Large intestine (tissue), 3 donors: ENCODE results near the gene OSR1. TPM values are rescaled to one million over a fixed set of nuclear protein-coding genes. Genes with fewer than 3 reads are reported as not detected.

Source experiments
- DNase-seq, 2 donors: peaks; one replicate each; pipeline versions ENCODE4 v3.0.0 to v3.0.0-alpha.2; 2013
- H3K27ac ChIP-seq: one replicate; pipeline ENCODE4 v1.5.1; 2013; ENCODE audit warnings: low read length
- H3K27me3 ChIP-seq: 2 replicates; pipeline ENCODE4 v1.6.1; 2013; ENCODE audit warnings: low read length; ENCODE audit not compliant: control insufficient read depth, insufficient read depth
- H3K36me3 ChIP-seq: 2 replicates; pipeline ENCODE4 v1.6.1; 2013; ENCODE audit warnings: low read length; ENCODE audit not compliant: control insufficient read depth, insufficient read depth
- H3K4me1 ChIP-seq: one replicate; pipeline ENCODE4 v1.6.1; 2013; ENCODE audit warnings: low read length; ENCODE audit not compliant: control insufficient read depth, insufficient read depth
- H3K4me3 ChIP-seq: one replicate; pipeline ENCODE4 v1.5.1; 2013; ENCODE audit warnings: low read length
- H3K9me3 ChIP-seq: one replicate; pipeline ENCODE4 v1.6.1; 2013; ENCODE audit warnings: mild to moderate bottlenecking, low read depth, low read length, moderate library complexity; ENCODE audit not compliant: control insufficient read depth
- WGBS: methylation state at CpG from one replicate; pipeline ENCODE4 v1.1.5; 2013; ENCODE audit warnings: low lambda C conversion rate; ENCODE audit not compliant: insufficient coverage; 5-methylcytosine and 5-hydroxymethylcytosine counted together
- polyA plus RNA-seq: library from polyadenylated mRNA; unstranded; fragments of 120-200 nt; gene quantifications from one replicate; pipeline ENCODE4 v1.2.1, GENCODE V29; 2013

The OSR1 gene
- polyA plus RNA-seq, 1 donor, result 17.7 TPM

DNA sequence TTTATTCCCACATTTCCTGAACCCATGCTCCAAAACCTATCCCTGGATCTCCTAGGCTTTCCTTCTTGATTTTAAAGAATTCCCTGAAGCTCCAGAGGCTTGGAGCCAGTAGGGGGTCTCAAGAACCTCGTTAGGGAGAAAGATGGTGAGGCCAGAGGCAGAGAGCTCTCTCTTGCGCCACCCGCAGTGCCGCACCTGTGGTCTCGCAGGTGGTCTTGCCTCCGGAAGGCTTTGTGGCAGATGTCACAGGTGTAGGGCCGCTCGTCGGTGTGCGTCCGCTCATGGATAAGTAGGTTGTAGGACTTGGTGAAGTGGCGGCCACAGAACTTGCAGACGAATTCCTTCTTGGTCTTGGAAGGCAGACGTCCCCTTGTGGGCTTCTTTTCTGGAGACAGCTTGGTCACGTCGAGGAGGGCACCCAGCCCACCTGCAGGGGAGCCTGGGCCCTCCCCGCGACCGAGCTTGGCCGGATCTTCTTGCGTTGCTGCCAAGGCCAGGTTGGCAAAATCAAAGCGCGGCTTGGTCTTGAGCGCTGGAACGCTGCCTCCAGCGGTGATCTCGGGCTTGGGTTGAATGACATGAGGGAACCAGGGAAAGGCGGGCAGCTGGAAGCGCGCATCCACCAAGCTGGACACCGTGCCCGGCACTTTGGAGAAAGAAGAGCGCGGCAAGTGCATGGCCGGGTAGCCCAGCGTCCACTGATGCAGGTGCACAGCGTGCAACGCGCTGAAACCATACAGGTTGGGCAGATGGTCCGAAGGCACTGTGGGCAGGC is 5.3 kb downstream of the OSR1 start:
- Histone ChIP-seq H3K4me1 (peaks cover 24% of the 10 kb centered on the region), H3K4me3 (no peak overlapping the region), H3K27ac (no peak overlapping the region), H3K36me3 (no peaks in the 10 kb centered on the region), H3K27me3 (peaks cover 93% of the 10 kb centered on the region), H3K9me3 (peaks cover 23% of the 10 kb centered on the region)
- WGBS, result no CpG with 5 or more reads among the region's 40 CpGs
- DNase-seq, result no peak

DNA sequence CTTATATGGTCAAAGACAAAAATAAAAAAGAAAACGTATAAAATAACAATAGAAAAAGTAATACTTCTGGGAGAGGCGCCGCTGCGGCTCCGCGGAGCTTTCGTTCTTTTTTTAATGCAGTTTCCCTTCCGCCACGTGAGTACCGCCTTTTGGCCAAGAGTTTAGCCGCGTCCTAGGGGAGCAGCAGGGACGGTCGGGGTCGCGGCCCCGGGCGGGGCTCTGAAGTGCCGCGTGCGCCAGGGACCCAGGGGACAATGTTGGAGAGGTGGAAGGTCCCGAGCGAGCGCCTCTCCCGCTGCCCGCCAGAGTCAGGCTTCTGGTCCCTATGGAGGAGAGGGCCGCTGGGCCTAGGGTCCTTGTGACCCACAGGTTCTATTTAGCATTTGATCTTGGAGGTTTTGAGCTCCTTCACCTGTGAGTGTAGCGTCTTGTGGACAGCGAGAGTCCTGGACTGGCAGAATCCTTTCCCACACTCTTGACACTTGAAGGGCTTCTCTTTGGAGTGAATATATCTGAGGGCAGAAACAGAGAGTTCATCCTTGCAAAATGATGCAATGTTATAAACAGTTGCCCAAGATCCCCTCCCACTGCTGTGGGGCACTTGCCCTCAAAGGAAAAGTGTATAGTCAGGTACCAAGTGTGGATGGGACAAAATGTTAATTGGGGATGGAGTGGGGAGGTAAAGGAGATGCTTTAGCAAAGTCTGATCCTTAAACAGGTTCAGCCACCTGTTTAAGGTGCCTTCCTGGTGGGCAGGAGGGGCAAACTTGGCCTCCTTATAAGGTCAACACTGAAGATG is 6.3 kb downstream of the OSR1 start:
- Histone ChIP-seq H3K27ac (no peak overlapping the region), H3K9me3 (peaks cover 18% of the 10 kb centered on the region), H3K27me3 (peaks cover 82% of the 10 kb centered on the region), H3K4me1 (peaks cover 18% of the 10 kb centered on the region), H3K4me3 (no peak overlapping the region), H3K36me3 (no peaks in the 10 kb centered on the region)
- WGBS, result 40% methylated on average over 1 of the region's 29 CpGs
- DNase-seq, result peak in 1 of 2 donors; percentile 10

DNA sequence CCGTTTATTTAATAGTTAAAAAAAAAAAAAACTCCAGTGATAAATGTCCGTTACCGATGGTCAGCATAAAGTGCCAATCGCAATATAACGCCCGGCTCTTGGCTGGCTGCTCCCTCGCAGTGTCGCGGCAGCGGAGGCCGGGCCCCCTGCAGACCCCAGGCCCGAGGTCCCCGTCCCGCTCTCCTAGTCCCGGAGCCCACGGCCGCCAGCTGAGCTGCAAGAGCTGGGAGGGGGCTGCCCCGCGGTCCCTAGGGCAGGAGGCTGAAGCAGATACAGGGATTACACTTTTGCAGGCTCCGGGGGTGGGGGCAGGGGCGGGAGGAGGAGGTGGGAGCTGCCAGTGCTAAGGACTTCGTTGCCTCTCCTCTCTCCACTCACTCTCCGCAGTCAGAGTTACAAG is 6.9 kb downstream of the OSR1 start:
- H3K4me1 ChIP-seq, result peaks cover 15% of the 10 kb centered on the region
- no CpG with 5 or more reads among the region's 23 CpGs for WGBS
- H3K4me3 ChIP-seq, result no peak overlapping the region
- no peaks in the 10 kb centered on the region for H3K36me3 ChIP-seq
- peaks cover 76% of the 10 kb centered on the region for H3K27me3 ChIP-seq
- peaks cover 15% of the 10 kb centered on the region for H3K9me3 ChIP-seq
- DNase-seq, result no peak
- H3K27ac ChIP-seq, result no peak overlapping the region

DNA sequence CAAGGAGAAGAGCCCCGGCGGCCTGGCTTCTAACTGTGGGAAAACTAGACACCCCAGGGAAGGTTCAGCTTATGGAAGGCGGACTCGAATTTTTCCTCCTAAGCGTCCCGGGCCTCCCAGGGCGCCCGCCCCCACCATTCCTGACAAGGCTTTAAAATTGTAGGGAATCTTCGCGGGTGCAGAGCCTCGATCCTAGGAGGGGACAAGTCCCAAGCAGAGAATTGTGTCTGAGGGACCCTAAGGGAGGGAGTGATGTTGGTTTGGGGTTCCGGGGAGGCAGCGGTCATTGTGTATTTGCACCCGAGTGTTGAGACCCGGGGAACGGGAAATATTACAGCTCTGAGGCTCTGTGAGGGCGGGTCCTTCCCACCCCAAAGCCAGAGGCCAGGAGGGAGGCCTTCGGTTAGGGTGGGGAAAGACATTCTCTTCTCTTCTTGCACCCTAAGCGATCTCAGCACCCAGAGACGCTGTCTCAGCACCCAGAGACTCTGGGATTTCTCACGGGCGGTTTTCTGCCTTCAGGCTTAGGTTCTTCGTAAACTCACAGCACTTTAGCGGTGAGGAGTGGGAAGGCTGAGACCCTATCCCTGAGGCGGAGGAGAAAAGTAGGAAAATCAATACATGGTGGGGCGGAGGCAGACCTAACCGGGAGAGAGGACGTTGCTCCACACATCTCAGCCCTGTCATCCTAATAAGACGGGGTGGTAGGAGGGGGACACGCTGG is 7.6 kb downstream of the OSR1 start:
- peaks cover 70% of the 10 kb centered on the region for H3K27me3 ChIP-seq
- peak overlapping the region; percentile 22 for H3K4me3 ChIP-seq
- no peak overlapping the region for H3K27ac ChIP-seq
- H3K9me3 ChIP-seq, result peaks cover 10% of the 10 kb centered on the region
- H3K4me1 ChIP-seq, result peaks cover 12% of the 10 kb centered on the region
- no CpG with 5 or more reads among the region's 30 CpGs for WGBS
- H3K36me3 ChIP-seq, result peaks cover 3% of the 10 kb centered on the region
- no peak for DNase-seq

DNA sequence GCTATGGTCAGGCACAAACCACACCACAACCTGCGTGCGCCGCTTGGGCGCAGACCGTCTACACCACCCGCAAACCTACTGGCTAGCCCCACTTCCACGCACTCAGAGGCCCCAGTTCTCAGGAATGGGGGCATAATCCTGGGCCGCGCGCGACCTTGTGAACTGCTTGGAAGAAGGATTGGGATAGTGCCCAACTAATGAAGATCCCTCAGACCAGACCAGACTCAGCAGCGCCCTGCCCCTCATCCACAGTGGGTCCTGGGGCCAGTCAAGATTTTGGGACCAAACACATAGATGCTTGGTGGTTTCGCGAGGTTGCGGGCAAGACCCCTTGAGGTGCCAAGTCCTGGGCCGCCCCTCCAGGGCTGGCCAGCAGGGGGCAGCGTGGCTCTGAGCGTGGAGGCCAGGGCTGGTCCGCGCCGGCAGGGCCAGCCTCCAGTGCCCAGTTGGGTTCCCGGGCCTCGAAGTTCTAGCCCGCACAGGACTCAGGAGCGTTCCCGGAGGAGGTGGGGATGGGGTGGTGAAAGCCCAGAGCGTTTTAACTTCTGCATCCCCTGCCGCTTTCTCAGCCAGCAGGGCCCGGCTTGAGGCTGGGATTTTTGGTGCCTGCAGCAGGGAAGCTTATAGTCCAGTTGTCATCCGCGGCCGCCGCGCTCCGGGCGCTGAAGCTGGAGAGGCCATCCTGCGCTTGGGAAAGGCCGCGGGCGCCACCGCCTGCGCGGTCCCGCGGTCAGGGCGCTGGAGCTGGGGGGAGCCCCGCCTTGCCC is 8.3 kb downstream of the OSR1 start:
- H3K4me1 ChIP-seq, result peaks cover 12% of the 10 kb centered on the region
- peaks cover 7% of the 10 kb centered on the region for H3K36me3 ChIP-seq
- H3K4me3 ChIP-seq, result peak overlapping the region; percentile 22
- peak; percentile 23 to 47 for DNase-seq
- H3K27ac ChIP-seq, result no peak overlapping the region
- peaks cover 62% of the 10 kb centered on the region for H3K27me3 ChIP-seq
- no CpG with 5 or more reads among the region's 47 CpGs for WGBS
- H3K9me3 ChIP-seq, result peaks cover 9% of the 10 kb centered on the region

DNA sequence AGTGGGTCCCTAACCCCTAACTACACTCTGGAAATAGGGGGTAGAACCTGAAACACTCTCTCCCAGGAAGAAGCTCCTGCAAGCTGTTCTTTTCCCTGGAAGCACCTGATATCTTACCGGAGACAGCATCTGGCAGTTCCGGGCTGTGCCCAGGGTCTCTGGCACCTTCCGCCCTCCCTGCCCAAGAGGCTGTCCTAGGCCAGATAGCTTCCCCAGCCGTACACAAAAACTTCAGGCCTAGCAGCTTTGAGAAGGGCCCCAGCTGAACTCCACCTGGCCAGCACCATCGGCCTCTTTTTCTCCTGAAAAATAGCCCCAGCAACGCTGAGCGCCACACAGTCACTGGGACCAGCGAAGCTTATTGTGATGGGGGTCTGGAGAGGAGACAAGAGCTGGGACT is 9.7 kb downstream of the OSR1 start:
- peaks cover 9% of the 10 kb centered on the region for H3K9me3 ChIP-seq
- H3K36me3 ChIP-seq, result peaks cover 7% of the 10 kb centered on the region
- no CpG with 5 or more reads among the region's 8 CpGs for WGBS
- H3K4me3 ChIP-seq, result no peak overlapping the region
- no peak for DNase-seq
- peak overlapping the region; percentile 85 for H3K27ac ChIP-seq
- peaks cover 48% of the 10 kb centered on the region for H3K27me3 ChIP-seq
- peaks cover 12% of the 10 kb centered on the region for H3K4me1 ChIP-seq

DNA sequence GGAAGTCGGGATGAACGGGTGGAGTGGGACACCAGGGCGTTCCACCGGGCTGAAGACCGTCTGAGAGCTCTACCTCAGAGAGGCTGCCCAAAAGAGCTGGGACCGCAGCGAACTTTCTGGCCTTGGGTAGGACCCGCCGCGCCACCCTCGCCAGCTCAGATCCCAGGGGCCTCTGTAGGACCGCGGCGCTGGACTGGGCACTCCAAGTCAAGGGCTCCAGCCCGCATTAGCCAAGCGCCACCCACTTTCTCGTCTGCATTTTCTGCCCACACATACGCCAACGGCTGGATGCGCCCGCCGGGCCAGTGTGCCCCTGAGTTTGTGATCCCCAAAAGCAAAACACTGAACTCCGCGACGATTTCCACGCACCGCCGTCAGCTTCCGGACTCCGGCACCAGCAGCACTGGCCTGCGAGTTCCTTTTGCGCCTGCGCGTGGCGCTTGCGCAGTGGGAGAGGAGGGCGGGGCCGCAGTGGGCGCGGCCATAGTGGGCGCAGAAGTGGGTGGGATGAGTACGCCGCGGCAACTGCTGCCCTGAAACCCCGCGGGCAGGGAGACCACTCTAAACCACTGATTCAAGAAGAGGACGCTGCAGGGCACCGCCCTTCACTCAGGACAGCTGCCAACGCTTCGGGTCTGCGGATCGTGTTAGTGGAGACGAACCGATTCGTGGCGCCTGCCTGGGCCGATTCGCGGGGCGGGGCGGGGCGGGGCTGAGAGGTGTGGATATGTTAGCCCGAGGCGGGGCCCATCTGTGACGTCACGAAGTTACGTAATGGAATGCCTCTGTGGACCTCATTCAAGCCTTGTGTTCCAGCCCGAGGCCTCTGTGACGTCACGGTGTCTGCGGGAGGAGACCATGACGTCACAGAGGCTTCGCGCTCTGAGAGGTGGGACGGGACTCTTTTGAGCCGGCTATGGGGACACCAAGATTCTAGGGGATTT is 10.5 kb downstream of the OSR1 start:
- H3K27ac ChIP-seq, result peak overlapping the region; percentile 85
- H3K27me3 ChIP-seq, result peaks cover 40% of the 10 kb centered on the region
- H3K4me3 ChIP-seq, result peak overlapping the region; percentile 93
- no CpG with 5 or more reads among the region's 76 CpGs for WGBS
- H3K36me3 ChIP-seq, result peaks cover 7% of the 10 kb centered on the region
- DNase-seq, result peak; percentile 97
- peaks cover 4% of the 10 kb centered on the region for H3K9me3 ChIP-seq
- H3K4me1 ChIP-seq, result peaks cover 12% of the 10 kb centered on the region

DNA sequence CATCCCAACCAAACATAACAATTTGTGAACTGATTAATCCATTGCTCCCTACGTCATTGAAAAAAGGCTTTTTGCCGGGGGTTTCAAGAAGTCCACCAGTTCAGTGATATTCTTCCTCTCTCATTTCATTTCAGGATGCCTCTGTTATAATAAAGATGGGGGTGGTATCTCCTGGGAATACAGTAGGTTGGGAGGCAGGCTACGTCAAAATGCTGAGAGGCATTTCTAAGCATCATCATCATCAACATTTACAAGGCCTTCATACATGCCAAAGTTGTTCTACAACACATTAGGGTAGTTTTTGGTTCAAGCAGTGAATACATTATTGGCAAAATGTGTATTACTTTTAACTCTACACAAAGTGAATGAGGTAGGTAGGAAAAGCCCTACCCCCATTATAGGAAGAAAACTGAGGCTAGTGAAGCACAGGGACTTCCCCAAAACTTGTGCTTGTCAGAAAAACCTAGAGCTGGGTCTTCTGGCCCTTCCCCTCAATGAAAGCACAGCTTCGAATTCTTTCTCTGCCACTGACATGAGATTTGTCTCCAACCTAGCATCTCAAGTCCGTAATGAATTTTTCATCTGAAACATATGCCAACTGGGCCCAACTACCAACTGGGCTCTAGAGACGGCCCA is 11.3 kb downstream of the OSR1 start:
- peaks cover 3% of the 10 kb centered on the region for H3K9me3 ChIP-seq
- H3K36me3 ChIP-seq, result peaks cover 7% of the 10 kb centered on the region
- H3K27me3 ChIP-seq, result peaks cover 32% of the 10 kb centered on the region
- peak overlapping the region; percentile 85 for H3K27ac ChIP-seq
- 86% methylated on average over 2 of the region's 6 CpGs for WGBS
- H3K4me1 ChIP-seq, result peaks cover 12% of the 10 kb centered on the region
- no peak for DNase-seq
- peak overlapping the region; percentile 93 for H3K4me3 ChIP-seq

DNA sequence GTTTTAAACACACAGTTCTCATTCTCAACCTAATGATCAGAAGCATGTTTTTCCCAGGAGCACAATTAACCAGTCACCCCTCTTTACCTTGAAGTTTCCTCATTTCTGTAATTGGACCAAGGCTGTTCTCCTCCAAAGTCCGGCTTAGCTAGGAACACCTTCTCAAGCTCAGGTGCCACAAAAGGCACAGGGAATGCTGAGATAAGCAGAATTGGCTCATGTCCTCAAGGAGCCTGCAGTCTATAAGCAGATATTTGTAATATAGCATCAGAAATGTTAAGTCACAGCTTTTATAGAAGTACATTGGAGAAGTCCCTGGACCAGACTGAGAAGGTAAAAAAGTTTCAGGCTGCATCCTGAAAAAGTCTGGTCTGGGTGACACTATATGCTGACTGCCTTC is 20.7 kb downstream of the OSR1 start:
- peaks cover 4% of the 10 kb centered on the region for H3K36me3 ChIP-seq
- no peak for DNase-seq
- no peaks in the 10 kb centered on the region for H3K4me1 ChIP-seq
- H3K9me3 ChIP-seq, result no peaks in the 10 kb centered on the region
- no peak overlapping the region for H3K27ac ChIP-seq
- no peaks in the 10 kb centered on the region for H3K27me3 ChIP-seq
- H3K4me3 ChIP-seq, result no peak overlapping the region
- WGBS, result no CpG with 5 or more reads among the region's 1 CpG
